Activated naive CD4-positive, alpha-beta T cell (primary cell): ENCODE measurements around the gene MOB3B.

Source experiments
- DNase-seq, 4 experiments: peaks; one replicate each; lab custom pipeline; 2025; lab: John Stamatoyannopoulos, UW

The MOB3B gene

GRCh38 chr9:27279611-27280010 is 250.0 kb downstream of the MOB3B start:
- no peak for DNase-seq

- DNase-seq = no peak
Observed at GRCh38 chr9:27278374-27278773, 251.2 kb downstream of the MOB3B start.

- DNase-seq = no peak
Observed at GRCh38 chr9:27276193-27277030, 253.2 kb downstream of the MOB3B start.
